ENCODE data around the gene SLC22A2. TPM values are rescaled to one million over a fixed set of nuclear protein-coding genes. Genes with fewer than 3 reads are reported as not detected.

Gene SLC22A2
- total and polyA plus RNA-seq, 2 donors (not counting 3 experiments of a cell fraction or from before 2014, with no cell fraction given) = not detected

GRCh38 chr6:160178271-160178670, 80.3 kb downstream of the SLC22A2 start:
- Histone ChIP-seq H3K36me3 (ENCODE audit: control insufficient read depth in 2 of 2, extremely low read depth in 1 of 2, insufficient read depth in 2 of 2, low read length in 2 of 2) (no peaks in the 10 kb centered on the region), H3K27me3 (ENCODE audit: control insufficient read depth in 2 of 2, insufficient read depth in 2 of 2, low read length in 2 of 2) (no peaks in the 10 kb centered on the region), H3K9me3 (replicated peaks; ENCODE audit: control insufficient read depth, insufficient read depth, low read length) (no peaks in the 10 kb centered on the region), H3K4me2 (ENCODE audit: insufficient read depth, low read length) (no peak overlapping the region), H3K9ac (replicated peaks; ENCODE audit: extremely low read depth, insufficient read depth, low read length) (no peak overlapping the region), H3K27ac (ENCODE audit: insufficient read depth, low read depth, low read length) (no peak overlapping the region), H3K9me1 (replicated peaks; ENCODE audit: control insufficient read depth, extremely low read depth, insufficient read depth, low read length) (no peaks in the 10 kb centered on the region), H2AFZ (ENCODE audit: low read depth, low read length) (no peak overlapping the region), H3K79me2 (ENCODE audit: control insufficient read depth, insufficient read depth, low read length) (no peaks in the 10 kb centered on the region), H4K20me1 (replicated peaks; ENCODE audit: control insufficient read depth, extremely low read depth, insufficient read depth, low read length) (no peaks in the 10 kb centered on the region), H3K4me1 (ENCODE audit: control insufficient read depth, extremely low read depth, insufficient read depth, low read length) (no peaks in the 10 kb centered on the region), H3K4me3 (replicated peaks in 1 of 3; ENCODE audit: insufficient read depth in 1 of 3, low read depth in 1 of 3, low read length in 3 of 3) (no peak overlapping the region)
- intact Hi-C loops (cut with micrococcal nuclease) = no loop called here
- no peak for TF ChIP-seq MAX (IDR thresholded peaks at IDR 0.05; ENCODE audit: insufficient read depth, insufficient read length)
- no peak for TF ChIP-seq CTCF (IDR thresholded peaks at IDR 0.05; ENCODE audit: extremely low read depth in 1 of 2, insufficient read depth in 1 of 2, low read depth in 1 of 2, low read length in 2 of 2)
- no peak for TF ChIP-seq FOS (IDR thresholded peaks at IDR 0.05; ENCODE audit: borderline replicate concordance, insufficient read depth, low read length)
- TF ChIP-seq JUN (IDR thresholded peaks at IDR 0.05; ENCODE audit: borderline replicate concordance, insufficient read depth, insufficient read length, low read depth) = no peak
- no peak for TF ChIP-seq EZH2 (IDR thresholded peaks at IDR 0.05; ENCODE audit: borderline replicate concordance, low read depth, low read length, severe bottlenecking)
- TF ChIP-seq POLR2A (IDR thresholded peaks at IDR 0.05; ENCODE audit: low read depth, low read length) = no peak
- no peak for TF ChIP-seq GATA2 (IDR thresholded peaks at IDR 0.05; ENCODE audit: insufficient read depth, insufficient read length, low read depth, low read length)
- no peak for TF ChIP-seq MYC (IDR thresholded peaks at IDR 0.05; ENCODE audit: low read depth, low read length)
- TF ChIP-seq POLR2AphosphoS5 (IDR thresholded peaks at IDR 0.05; ENCODE audit: insufficient read depth, low read depth, low read length) = no peak
- no peak for DNase-seq (ENCODE audit: low read depth, low spot score)
- dilution Hi-C loops (cut with MboI; ENCODE audit: extremely low pct_ligation_motif_present, low sequenced_read_pairs) = no loop called here
- ChIA-PET CTCF (no interaction called here), POLR2A (no interaction called here)
- BruUV-seq (replicated peaks) = no TSS peak
- FAIRE-seq = no peak

All from endothelial cell of umbilical vein (primary cell).